SU-DHL-6 (cell line): ENCODE results near the gene ZMYND8.

Source experiments
- H2AFZ ChIP-seq: fragments of 200-600 bp; sonication (generic); 2 replicates; pipeline ENCODE4 v1.6.1; 2014; ENCODE audit warnings: low read depth, mild to moderate bottlenecking, moderate library complexity, mixed read lengths, antibody characterized with exemption, low read length; ENCODE audit not compliant: severe bottlenecking
- H3F3A ChIP-seq: fragments of 200-600 bp; shearing (Covaris generic); 2 replicates; pipeline ENCODE4 v1.6.0; 2016; ENCODE audit warnings: antibody characterized with exemption, mild to moderate bottlenecking; ENCODE audit not compliant: insufficient read depth
- H3K27ac ChIP-seq: fragments of 200-600 bp; sonication (generic); 2 replicates; pipeline ENCODE4 v1.5.1; 2016; ENCODE audit warnings: low read depth, mild to moderate bottlenecking, low read length, moderate library complexity, mixed read lengths
- H3K27me3 ChIP-seq: fragments of 200-600 bp; sonication (generic), shearing (Covaris generic); 2 replicates; pipeline ENCODE4 v1.6.0; 2014; ENCODE audit warnings: mild to moderate bottlenecking, low read length
- H3K36me3 ChIP-seq: fragments of 200-600 bp; sonication (generic); 2 replicates; pipeline ENCODE4 v1.6.1; 2014; ENCODE audit warnings: mild to moderate bottlenecking, low read length, mixed read lengths
- H3K4me2 ChIP-seq: fragments of 300-600, 200-600 bp; shearing (Covaris generic), sonication (generic); 2 replicates; pipeline ENCODE4 v1.6.0; 2014; ENCODE audit warnings: low read length, low read depth, mild to moderate bottlenecking; ENCODE audit not compliant: poor library complexity, severe bottlenecking
- H3K4me3 ChIP-seq: fragments of 200-600 bp; sonication (generic); 2 replicates; pipeline ENCODE4 v1.5.1; 2014; ENCODE audit warnings: antibody characterized with exemption, low read length, mild to moderate bottlenecking, mixed read lengths; ENCODE audit not compliant: insufficient read depth, poor library complexity, severe bottlenecking
- H3K79me2 ChIP-seq: fragments of 200-600 bp; sonication (generic); 2 replicates; pipeline ENCODE4 v1.6.1; 2014; ENCODE audit warnings: mild to moderate bottlenecking, low read length, moderate library complexity; ENCODE audit not compliant: insufficient read depth
- H3K9ac ChIP-seq: fragments of 200-600 bp; sonication (generic); 2 replicates; pipeline ENCODE4 v1.7.0; 2014; ENCODE audit warnings: mild to moderate bottlenecking, low read length
- H3K9me2 ChIP-seq: fragments of 200-600 bp; sonication (generic); replicated peaks from 2 replicates; pipeline ENCODE4 v1.6.1; 2014; ENCODE audit warnings: low read length; ENCODE audit not compliant: insufficient read depth
- H3K9me3 ChIP-seq: fragments of 200-600 bp; sonication (generic); 2 replicates; pipeline ENCODE4 v1.6.1; 2014; ENCODE audit warnings: low read length, mixed read lengths; ENCODE audit not compliant: insufficient read depth
- H4K20me1 ChIP-seq: fragments of 200-600 bp; sonication (generic); 2 replicates; pipeline ENCODE4 v1.6.1; 2014; ENCODE audit warnings: low read depth, mild to moderate bottlenecking, antibody characterized with exemption, low read length, moderate library complexity, mixed read lengths
- EZH2phosphoT487 ChIP-seq: fragments of 200-600 bp; sonication (generic), shearing (Covaris generic); conservative IDR thresholded peaks from 2 replicates; pipeline ENCODE4 v1.6.1; 2018; ENCODE audit warnings: mild to moderate bottlenecking, antibody characterized with exemption, low read length, moderate library complexity, mixed read lengths
- TF ChIP-seq, protein P1 (sequence below): fragments of 200-600 bp; sonication (generic); IDR thresholded peaks from one replicate; pipeline ENCODE4 v1.5.1; 2017; ENCODE audit warnings: antibody characterized with exemption, mild to moderate bottlenecking, low read length, moderate library complexity; ENCODE audit not compliant: insufficient read depth, poor library complexity, severe bottlenecking

The ZMYND8 gene

DNA sequence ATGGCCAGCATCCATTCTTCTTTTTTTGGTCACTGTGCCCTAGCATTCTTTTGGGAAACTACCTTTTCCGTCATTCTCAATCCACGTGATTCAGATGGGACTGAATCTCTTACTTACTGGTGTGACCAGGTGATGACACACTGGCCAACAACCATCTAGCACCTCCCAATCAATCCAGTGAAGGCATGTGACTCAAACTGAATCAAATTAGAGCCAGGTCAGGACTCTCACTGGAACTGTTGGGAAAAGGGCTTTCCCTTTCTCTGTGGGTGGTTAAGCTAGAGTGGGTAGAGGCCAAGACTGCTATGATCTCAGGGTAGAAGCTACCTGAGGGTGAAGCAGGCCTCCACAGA, 36.2 kb upstream of the ZMYND8 start:
- Histone ChIP-seq H3K4me3 (no peak overlapping the region), H3K36me3 (peaks cover 15% of the 10 kb centered on the region), H4K20me1 (no peaks in the 10 kb centered on the region), H3K9me3 (no peaks in the 10 kb centered on the region), H3K9ac (peak overlapping the region; percentile 26; the same call in 1 of the 2 replicates), H2AFZ (no peak overlapping the region), H3K27me3 (no peaks in the 10 kb centered on the region), H3K27ac (peak overlapping the region; percentile 93), H3K4me2 (peak overlapping the region; percentile 43), H3F3A (peaks cover 46% of the 10 kb centered on the region), H3K79me2 (no peaks in the 10 kb centered on the region), H3K9me2 (no peaks in the 10 kb centered on the region)
- no peak for TF ChIP-seq EZH2phosphoT487
- TF ChIP-seq, protein P1, sequence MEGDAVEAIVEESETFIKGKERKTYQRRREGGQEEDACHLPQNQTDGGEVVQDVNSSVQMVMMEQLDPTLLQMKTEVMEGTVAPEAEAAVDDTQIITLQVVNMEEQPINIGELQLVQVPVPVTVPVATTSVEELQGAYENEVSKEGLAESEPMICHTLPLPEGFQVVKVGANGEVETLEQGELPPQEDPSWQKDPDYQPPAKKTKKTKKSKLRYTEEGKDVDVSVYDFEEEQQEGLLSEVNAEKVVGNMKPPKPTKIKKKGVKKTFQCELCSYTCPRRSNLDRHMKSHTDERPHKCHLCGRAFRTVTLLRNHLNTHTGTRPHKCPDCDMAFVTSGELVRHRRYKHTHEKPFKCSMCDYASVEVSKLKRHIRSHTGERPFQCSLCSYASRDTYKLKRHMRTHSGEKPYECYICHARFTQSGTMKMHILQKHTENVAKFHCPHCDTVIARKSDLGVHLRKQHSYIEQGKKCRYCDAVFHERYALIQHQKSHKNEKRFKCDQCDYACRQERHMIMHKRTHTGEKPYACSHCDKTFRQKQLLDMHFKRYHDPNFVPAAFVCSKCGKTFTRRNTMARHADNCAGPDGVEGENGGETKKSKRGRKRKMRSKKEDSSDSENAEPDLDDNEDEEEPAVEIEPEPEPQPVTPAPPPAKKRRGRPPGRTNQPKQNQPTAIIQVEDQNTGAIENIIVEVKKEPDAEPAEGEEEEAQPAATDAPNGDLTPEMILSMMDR: no peak

DNA sequence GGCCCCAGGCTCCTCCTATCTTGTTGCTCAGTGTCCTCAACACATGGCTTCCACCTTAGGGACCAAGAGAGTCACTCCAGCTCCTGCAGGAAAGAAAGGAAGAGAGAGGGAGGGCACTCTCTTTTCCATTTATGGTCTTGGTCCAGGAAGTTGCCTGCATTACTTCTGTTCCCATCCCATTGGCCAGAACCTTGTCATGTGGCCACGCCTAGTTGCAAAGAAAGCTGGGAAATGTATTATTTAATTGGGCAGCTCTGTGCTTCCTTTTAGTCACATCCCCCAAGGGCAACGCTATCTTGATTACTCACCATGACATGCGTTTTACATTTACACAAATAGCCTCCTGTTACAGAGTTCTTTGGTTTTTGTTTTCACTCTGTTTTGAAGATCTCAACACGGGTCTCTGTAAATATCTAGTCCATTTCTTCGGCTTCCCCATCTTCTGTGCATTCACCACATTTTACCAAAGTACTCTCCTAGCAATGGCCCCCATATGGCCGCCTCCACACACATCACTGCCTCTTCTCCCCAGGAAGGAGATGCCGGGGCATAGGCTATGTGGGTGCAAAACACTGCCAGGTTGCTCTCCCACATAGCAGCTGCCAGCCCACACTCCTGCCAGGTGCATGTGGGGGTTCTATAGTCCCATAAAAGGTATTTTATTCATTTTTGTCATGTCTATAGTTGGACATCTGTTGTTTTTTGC, 35.7 kb upstream of the ZMYND8 start:
- Histone ChIP-seq H3K9ac (peak overlapping the region; percentile 26; the same call in 1 of the 2 replicates), H3K4me3 (no peak overlapping the region), H3K4me2 (peak overlapping the region; percentile 43), H4K20me1 (no peaks in the 10 kb centered on the region), H3K79me2 (no peaks in the 10 kb centered on the region), H3K27ac (peak overlapping the region; percentile 93), H3K9me3 (no peaks in the 10 kb centered on the region), H3K9me2 (no peaks in the 10 kb centered on the region), H2AFZ (no peak overlapping the region), H3K27me3 (no peaks in the 10 kb centered on the region), H3K36me3 (peaks cover 15% of the 10 kb centered on the region), H3F3A (peaks cover 44% of the 10 kb centered on the region)
- no peak for TF ChIP-seq EZH2phosphoT487
- TF ChIP-seq, protein P1: no peak

DNA sequence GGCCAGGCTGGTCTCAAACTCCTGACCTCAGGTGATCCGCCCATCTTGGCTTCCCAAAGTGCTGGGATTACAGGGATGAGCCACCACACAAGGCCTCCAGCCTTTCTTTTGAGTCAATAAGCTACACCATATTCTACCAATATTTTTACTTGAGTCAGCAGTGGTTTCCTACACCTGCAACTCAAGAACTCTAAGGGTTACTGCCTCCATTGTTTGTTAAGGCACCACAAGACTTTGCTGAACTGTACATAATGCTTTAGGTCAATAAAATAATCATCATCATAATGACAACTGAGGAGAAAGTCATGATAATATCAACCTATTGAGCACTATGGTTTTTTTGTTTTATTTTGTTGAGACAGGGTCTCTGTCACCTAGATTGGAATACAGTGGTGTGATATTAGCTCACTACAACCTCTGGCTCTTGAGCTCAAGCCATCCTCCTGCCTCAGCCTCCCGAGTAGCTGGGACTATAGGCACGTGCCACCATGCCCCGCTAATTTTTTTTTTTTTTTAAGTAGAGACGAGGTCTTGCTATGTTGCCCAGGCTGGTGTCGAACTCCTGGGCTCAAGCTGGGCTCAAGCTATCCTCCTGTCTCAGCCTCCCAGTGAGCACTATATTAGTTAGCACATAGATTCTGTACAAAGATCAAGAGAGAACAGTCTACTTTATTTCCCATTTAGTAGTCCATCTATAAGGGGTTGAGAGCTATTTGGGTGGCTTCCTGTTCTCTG, 34.9 kb upstream of the ZMYND8 start:
- H2AFZ ChIP-seq: no peak overlapping the region
- no peak for TF ChIP-seq EZH2phosphoT487
- TF ChIP-seq, protein P1: no peak
- H3K4me2 ChIP-seq: peak overlapping the region; percentile 43
- no peaks in the 10 kb centered on the region for H3K27me3 ChIP-seq
- peaks cover 9% of the 10 kb centered on the region for H3K36me3 ChIP-seq
- H4K20me1 ChIP-seq: no peaks in the 10 kb centered on the region
- H3K9me3 ChIP-seq: no peaks in the 10 kb centered on the region
- peaks cover 44% of the 10 kb centered on the region for H3F3A ChIP-seq
- no peaks in the 10 kb centered on the region for H3K9me2 ChIP-seq
- no peak overlapping the region for H3K4me3 ChIP-seq
- H3K79me2 ChIP-seq: no peaks in the 10 kb centered on the region
- peak overlapping the region; percentile 26; the same call in 1 of the 2 replicates for H3K9ac ChIP-seq
- H3K27ac ChIP-seq: peak overlapping the region; percentile 93
